Skin of body (tissue), 2 donors: Measurements from ENCODE around the gene TXNL1. TPM values are rescaled to one million over a fixed set of nuclear protein-coding genes. Genes with fewer than 3 reads are reported as not detected.

Experiments used
- DNase-seq: peaks from one replicate; lab custom pipeline; 2025; lab: John Stamatoyannopoulos, UW
- total RNA-seq: library from RNA; depleted of rRNA; stranded (reverse); fragments of >200 nt; gene quantifications from one replicate; pipeline ENCODE4 v1.2.3, GENCODE V29; 2014

Gene TXNL1
- total RNA-seq, 1 donor from 2014 or later = 28.6 TPM

DNA sequence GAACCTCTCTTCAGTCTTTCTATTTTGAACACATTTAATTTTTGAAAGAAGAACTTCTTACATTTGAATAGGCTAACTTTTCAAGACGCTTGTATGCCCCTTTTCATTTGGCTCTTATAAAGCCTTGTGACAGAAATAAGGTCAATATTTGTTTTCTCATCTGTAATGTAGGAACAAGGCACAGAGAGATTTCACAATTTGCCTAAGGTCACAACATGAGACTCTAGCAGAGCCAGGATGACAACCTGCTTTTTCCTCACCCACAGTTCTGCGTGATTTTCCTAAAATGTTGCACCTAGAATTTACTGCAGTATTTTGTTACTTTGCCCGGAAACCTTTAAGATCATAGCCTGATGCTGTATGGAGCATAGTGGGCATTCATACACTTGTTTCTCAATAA, 67.4 kb downstream of the TXNL1 start:
- DNase-seq = no peak

DNA sequence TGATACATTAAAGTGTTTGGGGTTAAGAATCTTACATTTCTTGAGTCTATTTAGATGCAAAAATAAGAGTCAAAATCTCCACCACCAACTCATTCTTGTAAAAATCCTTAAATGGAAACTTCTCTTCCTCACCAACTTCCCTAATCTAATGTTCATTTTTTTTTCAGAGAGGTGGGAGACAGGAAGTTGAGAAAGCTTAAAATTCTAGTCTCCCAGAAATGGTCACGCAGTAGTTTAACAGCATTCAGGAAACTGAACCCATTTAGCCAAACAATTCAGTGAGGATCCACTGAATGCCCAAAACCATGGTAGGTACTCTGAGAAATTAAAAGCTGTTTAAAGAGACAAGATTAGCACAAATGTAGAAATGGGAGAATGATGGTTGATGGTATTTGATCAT, 69.0 kb downstream of the TXNL1 start:
- no peak for DNase-seq

DNA sequence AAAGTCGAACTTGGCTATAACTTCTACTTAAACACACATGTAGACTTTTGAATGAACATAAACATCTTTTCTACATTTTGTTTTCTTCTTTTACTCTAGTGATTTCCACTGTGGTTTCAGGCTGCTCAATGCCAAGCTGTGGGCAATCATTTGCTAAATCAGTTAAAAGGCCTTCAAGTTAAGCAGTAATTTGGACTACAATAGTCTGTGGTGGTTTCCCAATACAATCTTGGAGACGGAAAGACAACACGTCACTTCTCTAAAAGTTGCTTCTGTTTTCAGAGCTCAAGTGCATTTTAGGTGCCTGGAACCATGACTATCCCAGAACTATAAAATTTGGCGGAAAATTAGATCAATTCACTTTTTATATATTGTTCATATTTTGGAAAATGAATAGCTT, 69.4 kb downstream of the TXNL1 start:
- DNase-seq = no peak

DNA sequence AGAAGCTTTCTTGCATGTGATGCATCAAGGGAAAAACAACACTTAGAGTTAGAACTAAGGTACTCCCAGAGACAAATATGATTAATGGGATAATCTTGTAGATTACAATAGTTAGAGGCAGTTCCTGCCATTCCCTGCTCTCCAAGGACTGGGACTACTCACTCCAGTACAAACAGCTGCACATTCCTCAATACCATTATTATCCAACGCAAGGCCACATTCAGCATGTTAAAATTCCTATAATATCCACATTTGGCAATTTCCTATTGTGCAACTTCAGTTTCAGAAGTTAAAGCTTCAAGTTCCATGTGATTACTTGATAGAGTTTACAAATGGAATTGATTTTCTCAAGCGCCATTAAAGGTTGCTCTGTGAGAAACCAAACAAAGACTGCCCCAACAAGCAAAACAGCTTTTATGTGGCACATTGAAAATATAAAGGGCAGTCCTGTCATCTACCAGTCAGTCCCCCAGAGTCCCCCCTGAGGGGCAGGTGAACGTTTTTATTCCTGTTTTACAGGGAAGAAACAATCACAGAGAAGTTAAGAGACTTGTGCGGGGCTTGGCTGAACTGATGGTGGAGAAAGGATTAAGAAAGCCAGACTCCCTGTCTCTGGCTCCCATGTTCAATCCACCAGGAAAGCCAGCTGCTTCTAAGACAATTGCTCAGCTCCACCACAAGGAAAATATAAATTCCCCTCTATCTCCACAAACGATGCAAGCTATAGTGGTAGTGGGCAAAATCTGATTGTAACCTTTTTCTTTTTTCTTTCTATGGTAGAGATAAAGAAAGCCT, 72.6 kb downstream of the TXNL1 start:
- peak; percentile 98 for DNase-seq

DNA sequence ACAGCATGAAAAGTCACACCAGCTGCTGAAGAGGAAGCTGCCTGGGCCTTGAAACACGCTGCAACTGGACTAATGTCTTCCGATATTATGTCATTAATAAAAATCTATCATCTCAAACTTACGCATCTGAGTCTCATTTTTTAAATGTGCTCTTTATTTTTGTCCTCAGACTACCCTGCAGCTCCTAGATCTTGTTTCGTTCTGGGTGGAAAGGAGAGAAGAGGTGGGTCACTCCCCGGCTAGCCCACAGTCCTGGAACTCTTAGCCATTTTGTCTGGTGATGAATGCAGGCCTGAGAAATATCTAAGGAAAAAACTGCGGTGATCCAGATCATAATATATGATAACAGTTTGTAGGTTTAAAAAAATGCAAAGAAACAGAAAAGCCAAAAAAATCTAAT, 73.3 kb downstream of the TXNL1 start:
- peak; percentile 86 for DNase-seq

DNA sequence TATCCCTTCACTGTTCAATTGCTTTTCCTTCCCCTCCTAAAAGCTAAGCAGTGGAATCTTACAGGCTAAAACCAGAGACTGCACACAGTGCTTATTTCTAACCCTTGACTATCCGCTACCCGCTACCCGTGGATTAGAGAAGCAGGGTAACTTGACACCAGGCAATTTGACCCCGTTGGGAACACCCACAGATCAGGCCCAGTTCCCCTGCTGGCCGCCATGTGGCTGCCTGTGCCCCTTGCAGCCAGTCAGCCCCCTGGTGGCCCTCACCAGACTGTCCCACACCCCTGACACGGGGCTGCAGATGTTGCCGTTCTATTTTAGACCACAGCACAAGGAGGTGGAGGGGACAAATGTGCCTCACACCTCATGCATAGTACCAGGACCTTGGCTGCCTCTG, 74.8 kb downstream of the TXNL1 start:
- DNase-seq = no peak

DNA sequence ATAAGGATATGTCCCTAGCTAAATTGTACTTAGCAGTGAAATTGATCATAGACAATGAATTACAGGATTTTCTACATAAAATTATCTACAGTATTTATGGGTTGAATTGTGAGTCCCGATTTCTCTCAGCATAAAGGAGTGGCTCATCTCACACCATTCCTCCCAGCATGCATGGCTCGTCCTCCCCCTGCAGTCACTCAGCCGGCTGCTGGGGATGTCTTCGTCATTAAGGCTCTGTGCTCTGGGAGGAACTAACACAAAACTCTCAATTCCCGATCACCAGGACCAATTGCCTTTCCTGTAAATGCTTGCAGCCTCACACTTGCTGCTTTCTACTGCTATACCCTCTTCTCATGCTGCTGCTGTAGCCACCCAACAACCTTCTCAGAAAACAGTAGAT, 75.9 kb downstream of the TXNL1 start:
- DNase-seq = no peak

DNA sequence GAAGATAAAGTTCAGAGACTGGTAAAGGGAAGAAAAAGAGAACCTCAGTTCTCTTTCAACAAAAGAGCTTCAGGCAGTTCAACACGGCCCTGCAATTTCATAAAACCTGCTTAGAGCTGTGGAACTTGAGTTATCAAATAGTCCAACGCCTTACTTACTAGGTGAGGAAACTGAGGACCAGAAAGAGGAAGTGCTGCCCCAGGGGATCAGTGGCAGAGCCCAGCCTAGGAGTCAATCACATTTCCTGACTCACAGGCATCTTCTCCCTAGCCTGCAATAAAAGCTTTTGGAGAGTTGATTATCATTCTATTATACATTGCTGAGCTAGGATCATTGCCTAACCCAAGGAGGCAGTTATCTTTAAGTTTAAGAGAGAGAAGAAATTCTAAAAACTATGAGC, 77.4 kb downstream of the TXNL1 start:
- no peak for DNase-seq

DNA sequence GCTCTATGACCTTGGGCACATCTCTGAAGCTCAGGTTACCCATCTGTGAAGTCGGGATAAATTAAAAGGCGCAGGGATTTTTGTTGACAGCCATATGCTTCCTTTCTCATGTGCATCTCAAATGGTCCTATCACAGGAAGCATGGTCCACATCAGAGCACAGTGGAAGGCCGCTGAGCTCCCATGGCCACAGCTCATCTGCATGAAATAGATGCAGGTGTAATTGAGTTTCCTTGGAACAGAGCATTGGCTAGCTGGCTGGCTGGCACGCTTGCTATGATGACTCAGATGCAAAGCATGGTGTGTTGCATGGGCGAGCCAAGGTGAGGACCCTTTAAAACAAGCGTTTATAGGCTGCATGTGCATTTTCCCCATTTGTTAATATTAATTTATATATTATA, 79.3 kb downstream of the TXNL1 start:
- DNase-seq = no peak

DNA sequence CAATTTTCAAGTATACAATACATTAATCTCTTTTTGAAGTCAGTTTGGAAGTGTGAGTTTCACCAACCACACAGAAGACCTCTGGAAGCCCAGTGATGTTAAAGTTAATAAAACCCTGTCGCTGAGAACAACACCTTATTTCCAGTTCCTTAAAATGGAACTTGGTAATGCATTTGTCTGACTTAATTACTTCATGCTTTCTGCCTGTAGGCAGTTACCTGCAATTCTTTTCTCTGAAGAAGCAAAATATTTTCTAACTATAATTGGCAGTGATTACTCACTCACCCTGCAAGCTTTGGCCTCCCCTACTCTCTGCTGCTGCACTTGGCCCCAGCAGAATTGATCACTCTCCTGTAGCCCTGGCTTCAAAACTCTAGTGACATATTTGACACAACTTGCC, 81.5 kb downstream of the TXNL1 start:
- DNase-seq = no peak

DNA sequence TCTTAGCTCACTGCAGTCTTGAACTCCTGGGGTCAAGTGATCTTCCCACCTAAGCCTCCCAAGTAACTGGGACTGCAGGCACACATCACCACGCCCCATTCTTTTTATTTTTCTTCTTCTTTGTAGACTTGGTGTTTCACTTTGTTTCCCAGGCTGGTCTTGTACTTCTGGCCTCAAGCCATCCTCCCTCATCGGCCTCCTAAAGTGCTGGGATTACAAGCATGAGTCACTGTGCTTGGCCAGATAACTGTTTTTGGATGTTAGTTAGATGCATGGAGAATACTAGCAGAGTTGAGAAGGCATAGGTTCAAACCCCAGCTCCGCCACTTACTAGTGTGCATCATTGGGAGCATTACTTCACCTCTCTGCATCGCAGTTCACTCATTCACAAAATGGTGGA, 88.3 kb downstream of the TXNL1 start:
- no peak for DNase-seq

Other genes starting within 250 kb of the TXNL1 start
- gene WDR7, start 12.8 kb upstream of the TXNL1 start, total RNA-seq = 27.0 TPM